Mucosa of stomach (tissue), 1 donor: Measurements from ENCODE around the gene ILF3.

Experiments used
- H3K27me3 ChIP-seq: one replicate; pipeline ENCODE4 v1.7.0; 2013; ENCODE audit warnings: mild to moderate bottlenecking, low read length; ENCODE audit not compliant: control insufficient read depth, insufficient read depth
- H3K36me3 ChIP-seq: one replicate; pipeline ENCODE4 v1.7.0; 2013; ENCODE audit warnings: low read length; ENCODE audit not compliant: control insufficient read depth, insufficient read depth
- H3K4me1 ChIP-seq: one replicate; pipeline ENCODE4 v1.7.0; 2013; ENCODE audit warnings: mild to moderate bottlenecking, low read length; ENCODE audit not compliant: control insufficient read depth, insufficient read depth
- H3K4me3 ChIP-seq: one replicate; pipeline ENCODE4 v1.7.0; 2013; ENCODE audit warnings: low read length
- H3K9ac ChIP-seq: one replicate; pipeline ENCODE4 v1.7.0; 2013; ENCODE audit warnings: mild to moderate bottlenecking, low read length, moderate library complexity
- H3K9me3 ChIP-seq: one replicate; pipeline ENCODE4 v1.7.0; 2013; ENCODE audit warnings: mild to moderate bottlenecking, low read length, moderate library complexity; ENCODE audit not compliant: control insufficient read depth
- donor health status: Pancreatic carcinoma.

The ILF3 gene

DNA sequence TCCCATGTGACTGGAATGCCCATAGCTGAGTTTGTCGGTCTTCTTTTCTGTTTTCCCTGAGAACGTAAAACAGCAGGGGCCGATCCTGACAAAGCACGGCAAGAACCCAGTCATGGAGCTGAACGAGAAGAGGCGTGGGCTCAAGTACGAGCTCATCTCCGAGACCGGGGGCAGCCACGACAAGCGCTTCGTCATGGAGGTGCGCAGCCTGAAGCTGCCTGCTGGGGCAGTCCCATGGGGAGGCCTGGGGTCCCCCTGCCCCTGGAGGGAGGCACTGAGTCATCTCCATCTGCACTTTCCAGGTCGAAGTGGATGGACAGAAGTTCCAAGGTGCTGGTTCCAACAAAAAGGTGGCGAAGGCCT is 28.9 kb downstream of the ILF3 start:
- Histone ChIP-seq H3K4me3 (no peak overlapping the region), H3K27me3 (no peaks in the 10 kb centered on the region), H3K36me3 (peaks cover 43% of the 10 kb centered on the region)

DNA sequence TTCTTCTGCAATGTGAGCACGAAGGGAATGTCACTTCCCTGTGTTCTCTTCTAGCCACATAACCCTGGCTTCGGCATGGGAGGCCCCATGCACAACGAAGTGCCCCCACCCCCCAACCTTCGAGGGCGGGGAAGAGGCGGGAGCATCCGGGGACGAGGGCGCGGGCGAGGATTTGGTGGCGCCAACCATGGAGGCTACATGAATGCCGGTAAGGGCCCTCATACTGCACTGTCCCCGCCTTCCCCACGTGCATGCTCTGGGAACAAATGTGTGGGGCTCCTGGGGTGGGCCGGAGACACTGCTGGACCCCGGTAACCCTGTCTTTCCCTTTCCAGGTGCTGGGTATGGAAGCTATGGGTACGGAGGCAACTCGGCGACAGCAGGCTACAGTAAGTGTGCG is 29.4 kb downstream of the ILF3 start:
- Histone ChIP-seq H3K9me3 (no peaks in the 10 kb centered on the region), H3K4me1 (no peaks in the 10 kb centered on the region), H3K27me3 (no peaks in the 10 kb centered on the region), H3K4me3 (no peak overlapping the region), H3K36me3 (peaks cover 42% of the 10 kb centered on the region), H3K9ac (no peak overlapping the region)

More for the DNA sequence above, 28.9 kb downstream of the ILF3 start:
- no peaks in the 10 kb centered on the region for H3K9me3 ChIP-seq
- no peak overlapping the region for H3K9ac ChIP-seq
- H3K4me1 ChIP-seq = no peaks in the 10 kb centered on the region

DNA sequence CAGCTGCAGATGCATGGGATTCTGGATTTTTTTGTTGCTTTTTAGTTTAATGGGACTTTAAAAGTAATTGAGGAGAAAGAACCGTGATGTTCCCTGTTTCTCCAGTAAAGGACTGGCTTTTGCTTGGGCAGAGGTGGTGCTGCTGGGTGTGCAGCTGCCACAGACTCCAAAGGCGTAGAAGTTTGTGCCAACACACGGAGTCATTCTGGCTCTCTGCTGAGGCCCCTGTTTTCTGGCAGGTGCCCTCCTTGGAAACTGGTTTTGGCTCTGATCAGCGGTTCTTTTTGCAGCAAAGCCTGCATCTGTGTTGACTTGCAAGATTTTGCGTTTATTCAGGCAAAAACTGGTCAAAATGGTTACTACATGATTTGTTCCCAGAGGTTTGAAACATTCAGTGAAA is 31.1 kb downstream of the ILF3 start:
- Histone ChIP-seq H3K4me3 (no peak overlapping the region), H3K4me1 (no peaks in the 10 kb centered on the region), H3K27me3 (no peaks in the 10 kb centered on the region), H3K9ac (no peak overlapping the region), H3K36me3 (peaks cover 41% of the 10 kb centered on the region), H3K9me3 (no peaks in the 10 kb centered on the region)

DNA sequence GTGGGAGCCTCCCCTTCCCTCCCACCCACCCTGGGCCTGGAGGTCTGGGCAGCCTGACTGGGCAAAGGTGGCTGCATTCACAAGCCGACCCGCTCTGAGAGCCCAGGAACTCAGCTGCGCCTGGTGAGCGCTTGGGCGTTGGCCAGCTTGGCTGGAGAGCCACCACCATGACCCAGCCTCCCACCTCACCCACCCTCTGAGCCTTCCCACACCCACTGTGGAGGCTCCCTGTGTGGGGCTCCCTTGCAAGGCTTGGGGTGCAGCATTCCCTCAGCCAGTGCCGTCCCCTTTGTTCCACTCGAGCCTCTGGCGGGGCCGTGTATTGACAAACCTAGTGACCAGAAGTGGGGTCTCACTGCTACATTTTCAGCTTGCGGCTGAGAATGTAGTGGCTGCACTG is 32.0 kb downstream of the ILF3 start:
- no peaks in the 10 kb centered on the region for H3K4me1 ChIP-seq
- peaks cover 32% of the 10 kb centered on the region for H3K36me3 ChIP-seq
- H3K4me3 ChIP-seq = no peak overlapping the region
- H3K9ac ChIP-seq = no peak overlapping the region
- no peaks in the 10 kb centered on the region for H3K9me3 ChIP-seq
- no peaks in the 10 kb centered on the region for H3K27me3 ChIP-seq

DNA sequence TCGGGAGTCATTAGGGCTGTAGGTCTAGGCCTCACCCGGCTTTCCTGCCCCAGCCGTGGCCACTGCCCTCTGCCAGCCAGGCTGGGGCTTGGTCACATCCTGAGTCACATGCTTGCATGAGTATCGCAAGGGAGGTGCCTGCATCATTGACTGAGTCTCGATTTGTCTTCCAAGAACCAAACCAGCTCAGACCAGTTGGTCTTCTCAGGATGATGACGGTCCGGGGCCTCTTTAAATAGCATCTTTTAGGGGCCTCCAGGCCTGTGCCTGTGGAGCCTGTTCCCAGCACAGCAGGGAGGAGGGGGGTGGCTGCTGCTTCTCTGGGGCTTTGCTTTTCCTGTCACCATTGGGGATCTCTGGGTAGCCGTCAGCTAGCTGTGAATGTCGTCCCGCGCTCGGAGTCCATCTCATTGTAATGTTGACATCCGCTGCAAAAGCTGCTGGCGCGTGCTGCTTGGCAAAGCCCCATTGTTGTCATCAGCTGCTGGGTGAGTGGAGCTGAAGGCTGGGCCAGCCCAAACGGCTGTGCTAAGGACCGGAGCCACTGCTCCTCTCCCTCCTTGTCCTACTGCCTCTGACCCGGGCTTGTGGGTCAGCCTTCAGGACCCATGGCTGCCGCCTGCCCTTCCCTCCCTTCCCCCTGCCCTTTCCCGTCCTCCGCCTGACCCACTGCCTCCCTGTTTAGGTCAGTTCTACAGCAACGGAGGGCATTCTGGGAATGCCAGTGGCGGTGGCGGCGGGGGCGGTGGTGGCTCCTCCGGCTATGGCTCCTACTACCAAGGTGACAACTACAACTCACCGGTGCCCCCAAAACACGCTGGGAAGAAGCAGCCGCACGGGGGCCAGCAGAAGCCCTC is 32.7 kb downstream of the ILF3 start:
- Histone ChIP-seq H3K9ac (no peak overlapping the region), H3K9me3 (no peaks in the 10 kb centered on the region), H3K4me1 (no peaks in the 10 kb centered on the region), H3K4me3 (no peak overlapping the region), H3K27me3 (no peaks in the 10 kb centered on the region), H3K36me3 (peaks cover 26% of the 10 kb centered on the region)

DNA sequence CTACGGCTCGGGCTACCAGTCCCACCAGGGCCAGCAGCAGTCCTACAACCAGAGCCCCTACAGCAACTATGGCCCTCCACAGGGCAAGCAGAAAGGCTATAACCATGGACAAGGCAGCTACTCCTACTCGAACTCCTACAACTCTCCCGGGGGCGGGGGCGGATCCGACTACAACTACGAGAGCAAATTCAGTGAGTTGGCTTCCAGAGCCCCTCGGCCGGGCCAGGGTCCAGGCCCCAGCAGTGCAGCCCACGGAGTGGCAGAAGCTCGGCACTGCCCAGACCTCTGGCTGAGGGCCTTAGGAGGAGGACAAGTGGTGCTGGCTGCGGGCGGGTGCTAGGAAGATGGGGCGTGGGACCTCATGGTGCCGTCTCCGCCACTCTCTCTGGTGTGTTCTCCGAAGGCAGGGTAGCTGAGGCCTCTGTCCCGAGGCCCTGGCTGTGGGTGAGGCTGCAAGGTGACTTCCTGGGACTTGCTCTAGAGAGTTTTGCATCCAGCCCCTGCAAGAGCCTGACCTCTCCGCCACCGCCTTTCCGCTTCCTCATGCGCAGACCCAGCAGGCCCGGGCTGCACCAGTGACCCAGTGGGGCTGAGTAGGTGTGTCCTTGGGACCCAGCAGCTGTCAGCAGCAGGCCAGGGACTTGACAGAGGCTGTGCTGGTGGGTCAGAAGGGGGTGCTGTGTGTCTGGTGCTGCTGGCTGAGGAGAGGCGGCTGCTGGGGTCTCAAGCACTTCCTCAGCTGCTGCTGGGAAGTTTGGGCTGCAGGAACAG is 33.6 kb downstream of the ILF3 start:
- Histone ChIP-seq H3K9ac (no peak overlapping the region), H3K36me3 (peaks cover 23% of the 10 kb centered on the region)

DNA sequence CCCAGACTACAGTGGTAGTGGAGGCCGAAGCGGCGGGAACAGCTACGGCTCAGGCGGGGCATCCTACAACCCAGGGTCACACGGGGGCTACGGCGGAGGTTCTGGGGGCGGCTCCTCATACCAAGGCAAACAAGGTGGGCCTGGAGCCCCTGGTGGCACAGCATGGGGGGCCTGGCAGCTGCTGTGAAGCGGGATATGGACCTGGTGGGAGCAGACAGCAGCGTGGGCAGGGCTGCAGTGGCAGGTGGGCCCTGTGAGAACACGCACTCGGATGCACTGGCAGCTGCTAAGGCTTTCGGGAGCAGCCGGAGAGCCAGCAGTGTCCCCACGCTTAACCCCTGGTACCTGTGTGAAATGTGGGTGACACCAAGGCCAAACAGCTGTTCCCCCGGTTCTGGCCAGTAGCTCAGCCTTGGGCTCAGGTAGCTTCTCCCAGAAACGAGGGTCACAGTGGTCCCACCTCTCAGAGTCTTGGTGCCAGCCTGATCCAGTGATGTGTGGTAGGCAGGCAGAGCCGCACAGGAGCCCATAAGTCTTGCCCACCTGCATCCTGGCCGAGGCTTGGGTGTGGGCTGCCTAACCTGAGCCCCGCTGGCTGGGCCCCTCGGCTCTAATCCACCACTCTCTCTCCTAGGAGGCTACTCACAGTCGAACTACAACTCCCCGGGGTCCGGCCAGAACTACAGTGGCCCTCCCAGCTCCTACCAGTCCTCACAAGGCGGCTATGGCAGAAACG is 34.6 kb downstream of the ILF3 start:
- no peak overlapping the region for H3K4me3 ChIP-seq
- no peaks in the 10 kb centered on the region for H3K4me1 ChIP-seq
- H3K9ac ChIP-seq = no peak overlapping the region
- H3K27me3 ChIP-seq = no peaks in the 10 kb centered on the region
- H3K36me3 ChIP-seq = peaks cover 19% of the 10 kb centered on the region
- no peaks in the 10 kb centered on the region for H3K9me3 ChIP-seq

More for the DNA sequence above, 33.6 kb downstream of the ILF3 start:
- Histone ChIP-seq H3K9me3 (no peaks in the 10 kb centered on the region), H3K4me3 (no peak overlapping the region), H3K4me1 (no peaks in the 10 kb centered on the region), H3K27me3 (no peaks in the 10 kb centered on the region)

DNA sequence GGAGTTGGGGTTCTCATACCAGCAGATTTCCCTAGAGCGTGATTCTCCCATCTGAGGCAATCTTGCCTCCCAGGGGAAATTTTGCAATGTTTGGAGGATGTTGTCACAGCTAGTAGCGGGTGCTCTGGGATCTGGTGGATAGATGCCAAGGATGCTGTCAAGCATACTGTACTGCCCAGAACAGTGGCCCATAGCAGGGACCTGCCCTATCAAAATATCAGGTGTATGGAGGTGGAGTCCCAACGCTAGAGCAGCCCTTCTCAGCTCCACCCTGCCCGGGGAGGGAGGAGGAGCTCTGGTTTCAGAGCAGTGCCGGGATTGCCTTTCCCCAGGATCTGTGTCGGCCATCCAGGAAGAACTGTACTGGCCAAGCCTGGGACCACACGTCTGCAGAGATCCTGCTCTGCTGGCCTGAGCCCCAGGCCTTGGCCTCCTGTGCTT is 36.2 kb downstream of the ILF3 start:
- no peak overlapping the region for H3K9ac ChIP-seq
- H3K27me3 ChIP-seq = no peaks in the 10 kb centered on the region
- peaks cover 4% of the 10 kb centered on the region for H3K4me1 ChIP-seq
- H3K9me3 ChIP-seq = no peaks in the 10 kb centered on the region
- H3K36me3 ChIP-seq = peaks cover 19% of the 10 kb centered on the region
- no peak overlapping the region for H3K4me3 ChIP-seq

DNA sequence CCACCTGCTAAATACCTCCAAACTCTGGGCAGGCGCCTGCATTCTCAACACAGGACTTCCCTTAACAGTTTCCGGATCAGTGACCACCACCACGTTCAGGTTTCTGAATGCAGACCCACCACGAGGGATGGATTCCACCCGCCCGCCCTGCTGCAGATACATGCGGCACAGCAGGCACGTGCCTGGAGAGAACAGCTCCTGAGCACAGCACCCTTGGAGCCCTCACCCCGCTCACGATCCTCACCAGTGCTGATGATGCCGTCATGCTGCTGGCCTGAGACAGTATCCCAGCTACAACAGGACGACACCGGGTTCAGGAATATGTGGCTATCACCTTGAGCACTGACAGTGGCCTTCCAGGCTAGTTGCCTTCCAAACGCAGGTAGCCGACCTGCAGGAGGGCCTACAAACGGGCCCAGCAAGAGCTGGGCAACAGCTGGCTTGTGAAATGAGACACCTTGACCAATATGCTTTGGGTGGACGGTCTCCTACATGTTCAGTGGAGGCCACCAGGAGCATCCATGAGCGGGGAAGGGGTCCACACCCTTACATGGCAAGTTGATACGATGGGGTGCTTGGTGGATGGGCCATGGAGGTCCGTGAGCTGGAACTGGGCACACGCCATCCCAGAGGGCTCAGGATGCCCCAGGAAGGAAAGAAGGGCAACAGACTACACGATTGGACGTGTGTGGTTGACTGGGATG is 37.2 kb downstream of the ILF3 start:
- Histone ChIP-seq H3K9me3 (no peaks in the 10 kb centered on the region), H3K4me3 (no peak overlapping the region), H3K36me3 (peaks cover 19% of the 10 kb centered on the region), H3K4me1 (peaks cover 6% of the 10 kb centered on the region), H3K27me3 (no peaks in the 10 kb centered on the region), H3K9ac (no peak overlapping the region)

DNA sequence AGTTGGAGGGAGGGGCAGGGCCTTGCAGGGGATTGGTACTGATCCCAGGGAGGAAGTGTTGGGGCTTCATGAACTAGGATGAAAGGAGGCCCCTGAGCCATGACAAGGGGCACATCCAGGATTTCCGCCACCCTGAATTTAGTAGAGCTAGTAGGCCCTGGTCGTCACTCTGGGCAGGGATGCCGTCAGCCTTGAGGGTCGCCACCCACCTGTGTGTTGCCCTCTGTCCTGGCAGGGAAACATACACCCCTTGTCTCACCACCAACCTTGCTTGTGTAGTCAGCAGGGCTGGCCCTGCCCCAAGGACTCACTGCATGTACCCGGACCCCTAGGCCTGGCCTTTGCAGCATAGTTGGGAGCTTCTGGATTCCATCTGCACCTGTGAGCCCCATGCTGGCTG is 37.7 kb downstream of the ILF3 start:
- H3K4me3 ChIP-seq = no peak overlapping the region
- peaks cover 19% of the 10 kb centered on the region for H3K36me3 ChIP-seq
- H3K9ac ChIP-seq = no peak overlapping the region
- peaks cover 6% of the 10 kb centered on the region for H3K4me1 ChIP-seq
- H3K27me3 ChIP-seq = no peaks in the 10 kb centered on the region
- H3K9me3 ChIP-seq = no peaks in the 10 kb centered on the region

DNA sequence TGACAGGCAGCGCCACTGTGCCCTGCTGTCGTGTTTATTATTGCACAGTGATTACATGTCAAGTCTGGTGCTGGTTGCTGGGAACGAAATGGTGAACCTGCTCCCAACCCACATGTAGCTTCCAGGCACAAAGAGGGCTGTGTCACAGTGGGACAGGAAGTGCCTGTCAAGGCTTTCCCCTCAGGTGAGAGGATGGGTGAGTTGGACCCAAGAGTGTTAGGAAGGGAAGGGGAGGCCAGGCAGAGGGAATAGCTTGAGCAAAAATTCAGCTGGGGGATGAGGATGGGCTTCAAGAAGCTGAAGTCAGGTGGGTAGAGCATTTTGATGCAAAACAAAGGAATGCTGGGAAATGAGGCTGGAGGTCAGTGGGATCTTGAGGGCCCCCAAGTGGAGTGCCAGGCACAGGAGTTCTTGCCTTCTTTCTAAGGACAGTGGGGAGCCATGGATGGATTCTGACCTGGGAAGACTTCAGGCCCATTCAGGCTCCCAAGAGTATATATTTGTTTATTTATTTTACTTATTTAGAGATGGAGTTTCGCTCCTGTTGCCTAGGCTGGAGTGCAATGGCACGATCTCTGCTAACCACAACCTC is 38.6 kb downstream of the ILF3 start:
- Histone ChIP-seq H3K9me3 (no peaks in the 10 kb centered on the region), H3K36me3 (peaks cover 15% of the 10 kb centered on the region)

More for the DNA sequence above, 38.6 kb downstream of the ILF3 start:
- H3K27me3 ChIP-seq = no peaks in the 10 kb centered on the region
- H3K4me3 ChIP-seq = no peak overlapping the region
- no peak overlapping the region for H3K9ac ChIP-seq
- H3K4me1 ChIP-seq = peaks cover 6% of the 10 kb centered on the region
